Endothelial cell of umbilical vein (primary cell): ENCODE measurements around the gene LRSAM1.

Experiments
- JUN ChIP-seq: IDR thresholded peaks from 2 replicates; pipeline ENCODE4 v1.6.1; 2011; ENCODE audit warnings: borderline replicate concordance, low read depth; ENCODE audit not compliant: insufficient read length, insufficient read depth
- TF ChIP-seq, protein P1 (sequence below), 2 donors: IDR thresholded peaks; 1 replicate in 1 of 2; 2 replicates in 1 of 2; pipeline ENCODE4 v1.5.1; 2011; ENCODE audit warnings: low read length in 2 of 2, mild to moderate bottlenecking in 2 of 2, moderate library complexity in 2 of 2, control low read depth in 1 of 2, inconsistent platforms in 1 of 2, low read depth in 1 of 2; ENCODE audit not compliant: insufficient read depth in 1 of 2; ENCODE audit errors: extremely low read depth in 1 of 2

GRCh38 chr9:127524373-127524772, 73.1 kb downstream of the LRSAM1 start:
- TF ChIP-seq, protein P1, sequence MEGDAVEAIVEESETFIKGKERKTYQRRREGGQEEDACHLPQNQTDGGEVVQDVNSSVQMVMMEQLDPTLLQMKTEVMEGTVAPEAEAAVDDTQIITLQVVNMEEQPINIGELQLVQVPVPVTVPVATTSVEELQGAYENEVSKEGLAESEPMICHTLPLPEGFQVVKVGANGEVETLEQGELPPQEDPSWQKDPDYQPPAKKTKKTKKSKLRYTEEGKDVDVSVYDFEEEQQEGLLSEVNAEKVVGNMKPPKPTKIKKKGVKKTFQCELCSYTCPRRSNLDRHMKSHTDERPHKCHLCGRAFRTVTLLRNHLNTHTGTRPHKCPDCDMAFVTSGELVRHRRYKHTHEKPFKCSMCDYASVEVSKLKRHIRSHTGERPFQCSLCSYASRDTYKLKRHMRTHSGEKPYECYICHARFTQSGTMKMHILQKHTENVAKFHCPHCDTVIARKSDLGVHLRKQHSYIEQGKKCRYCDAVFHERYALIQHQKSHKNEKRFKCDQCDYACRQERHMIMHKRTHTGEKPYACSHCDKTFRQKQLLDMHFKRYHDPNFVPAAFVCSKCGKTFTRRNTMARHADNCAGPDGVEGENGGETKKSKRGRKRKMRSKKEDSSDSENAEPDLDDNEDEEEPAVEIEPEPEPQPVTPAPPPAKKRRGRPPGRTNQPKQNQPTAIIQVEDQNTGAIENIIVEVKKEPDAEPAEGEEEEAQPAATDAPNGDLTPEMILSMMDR (IDR thresholded peaks at IDR 0.05; ENCODE audit: extremely low read depth in 1 of 2, insufficient read depth in 1 of 2, low read depth in 1 of 2, low read length in 2 of 2), result no peak
- no peak for TF ChIP-seq JUN
